Activated naive CD8-positive, alpha-beta T cell (primary cell): ENCODE data around the gene ZDBF2.
A peak's percentile ranks its signal among the peaks of the same experiment; 100 is the strongest.
"Not testable (repeated sequence)": the region's sequence is repeated elsewhere in the genome, so short reads cannot be mapped to it uniquely, and the experiment has no call there.

ENCODE experiments used
- H3K27ac Mint-ChIP-seq: one replicate; pipeline ENCODE4 v1.8.0; 2021; ENCODE audit warnings: mixed read lengths
- H3K27me3 Mint-ChIP-seq: one replicate; pipeline ENCODE4 v1.8.0; 2021; ENCODE audit warnings: mixed read lengths
- H3K36me3 Mint-ChIP-seq: one replicate; pipeline ENCODE4 v1.8.0; 2021; ENCODE audit warnings: mixed read lengths
- H3K4me1 Mint-ChIP-seq: one replicate; pipeline ENCODE4 v1.8.0; 2021; ENCODE audit warnings: low read depth, mixed read lengths
- H3K4me3 Mint-ChIP-seq: one replicate; pipeline ENCODE4 v1.8.0; 2021; ENCODE audit warnings: mild to moderate bottlenecking, mixed read lengths
- H3K9me3 Mint-ChIP-seq: one replicate; pipeline ENCODE4 v1.8.0; 2021; ENCODE audit warnings: low read depth, mixed read lengths

ZDBF2 gene

DNA sequence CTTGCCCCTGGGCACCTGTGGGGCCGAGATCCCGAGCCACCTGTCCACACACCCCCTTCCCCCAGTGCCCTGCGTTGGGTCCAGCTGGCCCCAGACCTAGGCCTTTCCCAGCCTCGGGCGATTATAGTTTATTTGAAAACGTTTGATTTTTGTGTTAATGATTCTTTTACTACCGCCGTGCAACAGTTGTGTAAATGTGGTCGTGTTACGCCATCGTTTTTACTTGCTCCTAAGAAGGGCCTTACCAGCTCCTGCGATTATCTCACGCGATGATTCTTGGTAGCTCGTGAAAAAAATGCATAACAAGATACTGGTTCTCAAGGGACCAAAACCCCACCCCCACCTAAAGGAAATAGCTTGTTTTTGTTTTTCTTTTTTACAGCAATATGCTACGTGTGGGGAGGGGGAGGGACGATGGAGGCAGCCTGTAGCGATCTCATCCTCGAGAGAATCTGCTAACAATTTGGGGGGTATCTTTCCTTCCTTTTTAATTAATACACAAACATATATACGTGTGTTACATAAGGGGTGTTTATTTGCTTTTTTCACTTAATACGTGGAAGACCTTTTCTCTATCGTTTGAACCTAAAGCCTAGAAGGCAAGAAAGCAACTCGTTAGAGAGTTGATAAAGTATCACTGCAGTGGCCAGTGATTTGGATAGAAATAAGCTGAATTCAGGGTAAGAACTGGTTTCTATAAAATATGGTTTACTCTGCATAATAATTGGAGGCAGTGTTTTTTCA lies 1.0 kb downstream of the ZDBF2 start:
- Mint-ChIP-seq H3K27ac (peak overlapping the region; percentile 82), H3K4me3 (peak overlapping the region; percentile 90), H3K9me3 (no peaks in the 10 kb centered on the region), H3K4me1 (peaks cover 19% of the 10 kb centered on the region), H3K36me3 (peaks cover 2% of the 10 kb centered on the region), H3K27me3 (peaks cover 19% of the 10 kb centered on the region)

DNA sequence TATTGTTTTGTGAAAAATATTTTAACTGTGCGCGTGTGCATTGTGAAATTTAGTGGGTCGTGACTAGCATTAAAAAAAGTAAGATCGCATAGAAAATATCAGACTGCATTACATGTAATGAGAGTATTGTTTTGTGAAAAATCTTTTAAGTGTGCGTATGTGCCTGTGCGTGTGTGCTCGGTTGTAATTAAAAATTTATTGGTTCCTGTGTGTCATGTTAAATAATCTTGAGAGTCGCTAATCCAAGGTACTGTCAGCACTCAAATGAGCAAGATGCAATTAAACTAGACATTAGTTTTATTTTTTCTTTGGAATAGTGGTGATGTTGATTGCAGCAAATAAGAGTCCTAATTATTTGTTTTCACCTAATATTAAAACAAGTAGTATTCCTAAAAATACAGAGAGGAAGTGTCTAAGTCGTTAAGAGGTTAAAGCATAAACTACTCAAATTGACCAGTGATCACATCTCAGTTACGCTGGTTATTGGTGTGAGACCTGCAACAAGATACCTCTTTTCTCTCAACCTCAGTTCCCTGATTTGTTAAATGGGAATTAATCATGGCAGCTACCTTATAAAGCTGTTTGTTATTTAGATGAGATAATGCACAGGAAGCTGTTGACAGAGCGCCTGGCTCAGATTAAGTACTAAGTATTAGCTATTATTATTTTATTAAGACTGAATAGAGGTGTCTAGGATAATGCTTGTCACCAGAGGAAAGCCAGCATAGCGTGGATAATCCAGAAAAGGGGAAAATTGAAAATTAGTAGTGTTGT lies 1.9 kb downstream of the ZDBF2 start:
- peaks cover 19% of the 10 kb centered on the region for H3K27me3 Mint-ChIP-seq

DNA sequence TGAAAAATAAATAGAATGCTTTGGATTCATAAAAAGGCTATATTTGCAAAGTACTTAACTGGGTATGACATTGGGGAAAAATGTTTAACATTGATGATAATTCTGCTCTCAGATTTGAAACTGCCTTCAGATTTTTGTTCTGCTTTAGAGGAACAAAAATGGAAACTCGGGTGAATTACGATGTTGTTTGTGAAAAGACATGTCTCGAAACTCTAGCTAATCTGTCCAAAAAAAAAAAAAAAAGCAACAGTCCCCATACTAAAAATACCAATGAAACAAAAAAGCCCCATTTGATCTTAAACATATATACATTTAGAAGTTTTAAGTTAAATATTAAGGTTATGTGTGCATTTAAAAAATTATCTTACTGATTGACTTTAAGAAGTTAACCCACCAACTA lies 3.0 kb downstream of the ZDBF2 start:
- Mint-ChIP-seq H3K36me3 (peaks cover 7% of the 10 kb centered on the region), H3K27ac (no peak overlapping the region), H3K4me3 (no peak overlapping the region), H3K27me3 (peaks cover 16% of the 10 kb centered on the region), H3K9me3 (no peaks in the 10 kb centered on the region), H3K4me1 (peaks cover 19% of the 10 kb centered on the region)

More for the DNA sequence above, 1.9 kb downstream of the ZDBF2 start:
- Mint-ChIP-seq H3K4me3 (peak overlapping the region; percentile 90), H3K4me1 (peaks cover 19% of the 10 kb centered on the region), H3K27ac (no peak overlapping the region), H3K36me3 (peaks cover 2% of the 10 kb centered on the region), H3K9me3 (no peaks in the 10 kb centered on the region)

DNA sequence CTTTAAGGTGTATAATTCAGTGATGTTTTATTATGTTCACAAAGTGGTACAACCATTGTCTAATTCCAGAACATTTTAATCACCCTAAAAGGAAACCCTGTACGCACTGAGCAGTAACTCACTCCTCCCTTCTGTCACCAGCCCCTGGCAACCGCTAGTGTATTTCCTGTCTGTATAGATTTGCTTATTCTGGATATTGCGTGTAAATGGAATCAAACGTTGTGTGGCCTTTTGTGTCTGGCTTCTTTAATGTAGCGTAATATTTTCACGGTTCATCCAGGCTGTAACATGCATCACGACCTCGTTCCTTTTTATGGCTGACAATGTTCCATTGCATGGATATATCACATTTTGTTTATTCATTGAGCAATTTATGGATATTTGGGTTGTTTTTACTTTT lies 8.3 kb downstream of the ZDBF2 start:
- H3K9me3 Mint-ChIP-seq = peaks cover 13% of the 10 kb centered on the region
- H3K27me3 Mint-ChIP-seq = peaks cover 2% of the 10 kb centered on the region
- peaks cover 3% of the 10 kb centered on the region for H3K4me1 Mint-ChIP-seq
- H3K4me3 Mint-ChIP-seq = no peak overlapping the region
- H3K36me3 Mint-ChIP-seq = peaks cover 32% of the 10 kb centered on the region
- no peak overlapping the region for H3K27ac Mint-ChIP-seq

DNA sequence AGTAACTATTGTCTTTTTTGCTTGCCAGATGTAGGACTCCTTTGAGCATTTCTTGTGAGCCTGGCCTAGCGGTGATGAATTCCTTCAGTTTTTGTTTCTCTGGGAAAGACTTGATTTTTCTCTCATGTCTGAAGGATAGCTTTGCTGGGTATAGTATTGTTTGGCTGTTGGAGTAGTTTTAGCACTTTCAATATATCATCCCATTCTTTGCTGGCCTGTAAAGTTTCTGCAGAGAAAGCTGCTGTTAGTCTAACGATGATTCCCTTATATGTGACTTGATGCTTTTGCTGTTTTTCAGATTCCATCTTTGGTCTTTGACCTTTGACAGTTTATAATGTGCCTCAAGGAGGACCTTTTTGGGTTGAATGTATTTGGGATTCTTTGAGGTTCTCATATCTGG lies 12.7 kb downstream of the ZDBF2 start:
- H3K36me3 Mint-ChIP-seq = peaks cover 38% of the 10 kb centered on the region
- peaks cover 8% of the 10 kb centered on the region for H3K27me3 Mint-ChIP-seq
- H3K9me3 Mint-ChIP-seq = peaks cover 13% of the 10 kb centered on the region
- H3K4me1 Mint-ChIP-seq = peaks cover 3% of the 10 kb centered on the region
- H3K27ac Mint-ChIP-seq = no peak overlapping the region
- no peak overlapping the region for H3K4me3 Mint-ChIP-seq

DNA sequence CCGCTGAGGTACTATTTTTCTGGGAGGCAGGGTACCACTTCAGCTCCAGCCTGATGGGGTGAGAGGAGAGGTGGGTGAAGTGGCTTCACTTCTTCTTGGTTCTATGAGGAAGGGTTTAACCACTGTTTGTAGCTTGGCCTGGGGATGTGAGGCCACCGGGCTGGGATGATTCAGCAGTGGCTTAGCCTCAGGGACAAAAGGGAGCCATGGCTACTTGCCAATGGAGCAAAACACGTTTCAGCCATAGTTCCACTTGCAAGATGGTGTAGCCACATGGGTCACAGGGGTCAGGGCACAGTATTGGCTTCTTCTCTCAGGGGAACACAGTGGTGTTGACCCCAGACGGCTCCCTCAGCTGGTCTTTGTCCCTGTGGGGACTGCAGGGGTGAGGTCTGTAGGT lies 14.9 kb downstream of the ZDBF2 start:
- no peak overlapping the region for H3K27ac Mint-ChIP-seq
- peaks cover 13% of the 10 kb centered on the region for H3K9me3 Mint-ChIP-seq
- peaks cover 30% of the 10 kb centered on the region for H3K36me3 Mint-ChIP-seq
- no peak overlapping the region for H3K4me3 Mint-ChIP-seq
- H3K27me3 Mint-ChIP-seq = peaks cover 9% of the 10 kb centered on the region
- H3K4me1 Mint-ChIP-seq = peaks cover 3% of the 10 kb centered on the region

DNA sequence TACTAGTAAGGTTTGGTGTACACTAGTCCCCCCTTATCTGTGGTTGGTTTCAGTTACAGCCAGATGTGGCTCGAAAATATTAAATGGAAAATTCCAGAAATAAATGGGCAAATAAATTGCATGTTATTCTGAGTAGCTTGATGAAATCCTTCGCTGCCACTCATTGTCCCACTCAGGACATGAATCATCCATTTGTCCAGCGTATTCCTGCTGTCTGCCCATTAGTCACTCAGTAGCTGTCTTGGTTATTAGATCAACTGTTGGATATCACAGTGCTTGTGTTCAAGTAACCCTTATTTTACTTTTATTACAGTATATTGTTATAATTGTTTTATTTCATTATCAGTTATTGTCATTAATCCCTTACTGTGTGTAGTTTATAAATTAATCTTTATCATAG lies 21.7 kb downstream of the ZDBF2 start:
- H3K27me3 Mint-ChIP-seq = peaks cover 7% of the 10 kb centered on the region
- no peak overlapping the region for H3K4me3 Mint-ChIP-seq
- no peak overlapping the region for H3K27ac Mint-ChIP-seq
- no peaks in the 10 kb centered on the region for H3K9me3 Mint-ChIP-seq
- H3K36me3 Mint-ChIP-seq = peaks cover 15% of the 10 kb centered on the region
- no peaks in the 10 kb centered on the region for H3K4me1 Mint-ChIP-seq

DNA sequence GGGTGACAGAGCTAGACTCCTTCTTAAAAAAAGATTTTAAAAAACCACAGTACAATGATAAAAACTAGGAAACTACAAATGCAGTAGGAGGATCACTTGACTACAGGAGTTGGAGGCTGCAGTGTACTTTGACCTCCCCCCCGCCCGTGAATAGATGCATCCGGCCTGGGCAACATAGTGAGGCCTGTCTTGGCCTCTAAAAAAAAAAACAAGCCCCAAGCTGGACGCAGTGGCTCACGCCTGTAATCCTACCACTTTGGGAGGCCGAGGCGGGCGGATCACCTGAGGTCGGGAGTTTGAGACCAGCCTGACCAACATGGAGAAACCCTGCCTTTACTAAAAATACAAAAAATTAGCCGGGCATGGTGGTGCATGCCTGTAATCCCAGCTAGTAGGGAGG lies 25.1 kb downstream of the ZDBF2 start:
- not testable (repeated sequence) for H3K9me3 Mint-ChIP-seq, H3K4me3 Mint-ChIP-seq, H3K27ac Mint-ChIP-seq, H3K27me3 Mint-ChIP-seq, H3K4me1 Mint-ChIP-seq
- H3K36me3 Mint-ChIP-seq = peaks cover 12% of the 10 kb centered on the region

DNA sequence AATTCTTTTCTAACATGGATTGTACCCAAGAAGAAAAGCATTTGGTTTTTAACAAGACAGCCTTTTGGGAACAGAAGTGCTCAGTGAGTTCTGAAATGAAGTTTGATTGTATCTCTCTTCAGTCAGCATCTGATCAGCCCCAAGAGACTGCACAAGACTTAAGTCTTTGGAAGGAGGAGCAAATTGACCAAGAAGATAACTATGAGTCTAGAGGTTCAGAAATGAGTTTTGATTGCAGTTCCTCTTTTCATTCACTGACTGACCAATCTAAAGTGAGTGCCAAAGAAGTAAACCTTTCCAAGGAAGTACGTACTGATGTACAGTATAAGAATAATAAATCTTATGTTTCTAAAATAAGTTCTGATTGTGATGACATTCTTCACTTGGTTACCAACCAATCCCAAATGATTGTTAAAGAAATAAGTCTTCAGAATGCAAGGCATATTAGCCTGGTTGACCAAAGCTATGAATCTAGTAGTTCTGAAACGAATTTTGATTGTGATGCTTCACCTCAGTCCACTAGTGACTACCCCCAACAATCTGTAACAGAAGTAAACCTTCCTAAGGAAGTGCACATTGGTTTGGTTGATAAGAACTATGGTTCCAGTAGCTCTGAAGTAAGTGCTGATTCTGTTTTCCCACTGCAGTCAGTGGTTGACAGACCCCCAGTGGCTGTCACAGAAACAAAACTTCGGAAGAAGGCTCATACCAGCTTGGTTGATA lies 31.2 kb downstream of the ZDBF2 start:
- peaks cover 12% of the 10 kb centered on the region for H3K36me3 Mint-ChIP-seq
- no peak overlapping the region for H3K4me3 Mint-ChIP-seq
- H3K9me3 Mint-ChIP-seq = peaks cover 13% of the 10 kb centered on the region
- no peak overlapping the region for H3K27ac Mint-ChIP-seq
- H3K27me3 Mint-ChIP-seq = no peaks in the 10 kb centered on the region
- no peaks in the 10 kb centered on the region for H3K4me1 Mint-ChIP-seq

DNA sequence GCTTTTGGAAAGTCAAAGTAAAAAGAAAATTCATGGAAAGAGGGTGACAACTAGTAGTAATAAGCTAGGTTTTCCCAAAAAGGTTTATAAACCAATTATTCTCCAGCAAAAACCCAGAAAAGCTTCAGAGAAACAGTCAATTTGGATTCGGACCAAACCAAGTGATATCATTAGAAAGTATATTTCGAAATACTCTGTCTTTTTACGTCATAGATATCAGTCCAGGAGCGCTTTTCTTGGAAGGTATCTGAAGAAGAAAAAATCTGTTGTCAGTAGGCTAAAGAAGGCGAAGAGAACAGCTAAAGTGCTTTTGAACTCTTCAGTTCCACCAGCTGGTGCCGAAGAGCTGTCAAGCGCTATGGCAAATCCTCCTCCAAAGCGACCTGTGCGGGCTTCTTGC lies 36.6 kb downstream of the ZDBF2 start:
- H3K36me3 Mint-ChIP-seq = peaks cover 7% of the 10 kb centered on the region

DNA sequence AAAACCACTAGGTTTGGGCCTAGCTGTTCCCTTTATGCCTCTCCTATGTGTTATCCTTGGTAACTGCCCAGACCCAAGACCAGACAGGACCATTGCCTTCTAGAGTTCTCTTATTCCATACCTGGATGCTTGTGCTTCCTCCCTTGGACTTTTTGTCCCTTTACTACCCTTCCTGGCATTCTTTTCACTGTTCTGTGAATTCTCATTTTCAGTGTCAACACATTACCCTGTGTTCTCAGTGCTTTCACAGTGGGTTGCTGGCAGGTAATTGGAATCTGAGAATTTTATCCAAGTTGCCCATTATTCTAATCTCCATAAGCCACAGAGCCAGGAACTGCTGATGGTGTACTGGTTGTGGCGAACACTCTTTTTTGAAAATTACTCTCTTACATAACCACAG lies 41.7 kb downstream of the ZDBF2 start:
- H3K4me3 Mint-ChIP-seq = no peak overlapping the region
- peaks cover 4% of the 10 kb centered on the region for H3K9me3 Mint-ChIP-seq
- peaks cover 7% of the 10 kb centered on the region for H3K36me3 Mint-ChIP-seq
- H3K4me1 Mint-ChIP-seq = no peaks in the 10 kb centered on the region
- H3K27ac Mint-ChIP-seq = no peak overlapping the region
- peaks cover 2% of the 10 kb centered on the region for H3K27me3 Mint-ChIP-seq

More for the DNA sequence above, 36.6 kb downstream of the ZDBF2 start:
- Mint-ChIP-seq H3K4me1 (no peaks in the 10 kb centered on the region), H3K27ac (no peak overlapping the region), H3K27me3 (no peaks in the 10 kb centered on the region), H3K4me3 (no peak overlapping the region), H3K9me3 (peaks cover 13% of the 10 kb centered on the region)

DNA sequence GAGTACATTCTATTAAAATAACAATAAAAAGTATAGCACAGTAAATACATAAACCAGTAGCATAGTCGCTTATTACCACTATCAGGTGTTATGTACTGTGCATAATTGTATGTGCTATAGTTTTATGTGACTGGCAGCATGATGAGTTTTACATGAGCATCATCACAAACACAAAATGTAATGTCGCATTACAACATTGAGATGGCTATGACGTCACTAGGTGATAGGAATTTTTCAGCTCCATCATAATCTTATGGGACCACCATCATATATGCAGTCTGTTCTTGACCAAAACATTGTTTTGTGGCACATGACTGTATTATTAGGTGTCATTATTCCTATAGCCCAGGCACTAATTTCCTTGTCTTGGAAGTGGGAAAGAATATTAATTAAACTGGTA lies 48.6 kb downstream of the ZDBF2 start:
- Mint-ChIP-seq H3K36me3 (peaks cover 4% of the 10 kb centered on the region), H3K4me3 (no peak overlapping the region), H3K4me1 (no peaks in the 10 kb centered on the region), H3K27ac (no peak overlapping the region), H3K27me3 (peaks cover 2% of the 10 kb centered on the region), H3K9me3 (peaks cover 4% of the 10 kb centered on the region)

DNA sequence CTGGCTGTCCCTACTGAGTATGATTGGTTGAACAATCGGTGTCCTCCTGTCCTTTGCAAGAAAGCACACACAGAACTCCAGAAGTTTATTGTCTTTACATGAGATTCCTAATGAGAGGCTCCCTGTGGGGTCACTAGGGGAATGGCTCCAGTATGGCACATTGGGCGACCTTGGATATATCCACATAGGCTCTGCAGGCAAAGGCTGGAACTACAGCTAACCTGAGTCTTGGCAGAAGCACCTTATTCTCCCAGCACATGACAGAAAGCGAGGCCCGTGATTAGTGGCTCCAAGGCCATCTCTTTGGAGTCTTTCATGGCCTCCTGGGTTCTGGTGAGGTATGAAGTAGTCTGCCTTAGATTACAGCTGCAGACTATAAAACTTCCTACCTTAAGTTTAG lies 49.0 kb downstream of the ZDBF2 start:
- Mint-ChIP-seq H3K9me3 (peaks cover 4% of the 10 kb centered on the region), H3K36me3 (peaks cover 4% of the 10 kb centered on the region), H3K4me3 (no peak overlapping the region), H3K27me3 (peaks cover 2% of the 10 kb centered on the region), H3K27ac (no peak overlapping the region), H3K4me1 (no peaks in the 10 kb centered on the region)

DNA sequence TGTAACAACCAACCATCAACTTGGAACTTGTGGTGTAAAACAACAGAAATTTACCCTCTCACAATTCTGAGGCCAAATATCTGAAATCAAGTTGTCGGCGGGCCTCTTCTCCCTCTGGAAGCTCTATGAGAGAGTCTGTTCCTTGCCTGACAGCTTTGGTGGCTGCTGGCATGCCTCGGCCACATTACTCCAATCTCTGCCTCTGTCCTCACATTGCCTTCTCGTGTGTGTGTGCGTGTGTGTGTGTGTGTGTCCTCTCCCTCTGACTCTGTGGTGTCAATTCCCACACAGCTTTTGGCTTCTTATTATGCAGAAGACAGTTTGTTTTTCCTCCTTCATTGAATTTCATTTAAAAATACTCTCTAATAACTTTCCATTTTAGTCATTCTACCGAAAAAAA lies 50.4 kb downstream of the ZDBF2 start:
- Mint-ChIP-seq H3K27me3 (no peaks in the 10 kb centered on the region), H3K27ac (no peak overlapping the region), H3K9me3 (no peaks in the 10 kb centered on the region), H3K36me3 (no peaks in the 10 kb centered on the region), H3K4me1 (no peaks in the 10 kb centered on the region), H3K4me3 (no peak overlapping the region)

DNA sequence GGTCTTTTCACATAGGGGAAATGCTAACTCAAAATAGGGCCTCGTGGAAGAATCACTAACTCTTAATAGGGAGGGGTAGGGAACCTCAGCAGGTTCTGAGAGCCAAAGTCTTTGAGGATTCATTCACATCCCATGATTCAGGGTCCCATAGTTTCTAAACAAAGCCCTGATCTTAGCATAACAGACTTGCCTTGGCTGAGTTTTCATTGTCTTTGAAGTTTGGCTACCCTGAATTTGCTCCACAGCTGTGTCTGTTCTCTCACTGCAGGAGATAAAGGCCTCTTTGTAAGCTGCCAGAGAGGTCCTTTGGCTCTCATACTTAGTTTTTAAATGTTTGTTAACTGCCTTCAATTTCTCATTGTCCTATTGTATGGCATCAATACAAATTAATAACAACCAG lies 54.5 kb downstream of the ZDBF2 start:
- Mint-ChIP-seq H3K4me3 (no peak overlapping the region), H3K27me3 (no peaks in the 10 kb centered on the region), H3K9me3 (no peaks in the 10 kb centered on the region), H3K36me3 (no peaks in the 10 kb centered on the region), H3K4me1 (no peaks in the 10 kb centered on the region), H3K27ac (no peak overlapping the region)
